Thoracic aorta (tissue), 2 donors: ENCODE data around the gene L1TD1. TPM values are rescaled to one million over a fixed set of nuclear protein-coding genes. Genes with fewer than 3 reads are reported as not detected.
"Not testable (repeated sequence)": the region's sequence is repeated elsewhere in the genome, so short reads cannot be mapped to it uniquely, and the experiment has no call there.

Experiments used
- ATAC-seq: fragments of 150-250 bp; one replicate; pipeline ENCODE4 v1.8.0; 2017; ENCODE audit warnings: low read depth; ENCODE audit not compliant: insufficient number of reproducible peaks, low FRiP score
- DNase-seq: peaks from one replicate; pipeline ENCODE4 v3.0.0-alpha.2; 2020; ENCODE audit warnings: low spot score
- H3K27ac ChIP-seq, 2 donors: fragments of 200-600 bp; sonication (generic); 1 replicate in 1 of 2; 2 replicates in 1 of 2; pipeline ENCODE4 v1.5.1; 2016; ENCODE audit warnings: mild to moderate bottlenecking in 2 of 2, moderate library complexity in 2 of 2
- H3K27me3 ChIP-seq: fragments of 200-600 bp; sonication (generic); replicated peaks from 2 replicates; pipeline ENCODE4 v1.6.0; 2016; ENCODE audit warnings: mild to moderate bottlenecking; ENCODE audit not compliant: insufficient read depth
- H3K36me3 ChIP-seq: fragments of 200-600 bp; sonication (generic); one replicate; pipeline ENCODE4 v1.5.1; 2016
- H3K4me1 ChIP-seq, 2 donors: fragments of 200-600 bp; sonication (generic); 1 replicate in 1 of 2; 2 replicates in 1 of 2; pipeline versions ENCODE4 v1.5.1 to v1.6.0; 2016; ENCODE audit warnings: low read depth in 2 of 2, mild to moderate bottlenecking in 1 of 2; ENCODE audit not compliant: control insufficient read depth in 1 of 2
- H3K4me3 ChIP-seq: fragments of 200-600 bp; sonication (generic); 2 replicates; pipeline ENCODE4 v1.5.1; 2016; ENCODE audit warnings: mild to moderate bottlenecking
- H3K9me3 ChIP-seq: fragments of 200-600 bp; sonication (generic); 2 replicates; pipeline ENCODE4 v1.5.1; 2016
- total RNA-seq, 2 donors: library from RNA; depleted of rRNA; stranded (reverse); fragments of >200 nt; gene quantifications; one replicate each; pipeline versions ENCODE4 v1.1.0 to v1.2.3, GENCODE V29; 2016
- TF ChIP-seq, protein P1 (sequence below): fragments of 200-600 bp; sonication (generic); IDR thresholded peaks from one replicate; pipeline ENCODE4 v1.5.1; 2019; ENCODE audit warnings: antibody characterized with exemption

Gene L1TD1, protein sequence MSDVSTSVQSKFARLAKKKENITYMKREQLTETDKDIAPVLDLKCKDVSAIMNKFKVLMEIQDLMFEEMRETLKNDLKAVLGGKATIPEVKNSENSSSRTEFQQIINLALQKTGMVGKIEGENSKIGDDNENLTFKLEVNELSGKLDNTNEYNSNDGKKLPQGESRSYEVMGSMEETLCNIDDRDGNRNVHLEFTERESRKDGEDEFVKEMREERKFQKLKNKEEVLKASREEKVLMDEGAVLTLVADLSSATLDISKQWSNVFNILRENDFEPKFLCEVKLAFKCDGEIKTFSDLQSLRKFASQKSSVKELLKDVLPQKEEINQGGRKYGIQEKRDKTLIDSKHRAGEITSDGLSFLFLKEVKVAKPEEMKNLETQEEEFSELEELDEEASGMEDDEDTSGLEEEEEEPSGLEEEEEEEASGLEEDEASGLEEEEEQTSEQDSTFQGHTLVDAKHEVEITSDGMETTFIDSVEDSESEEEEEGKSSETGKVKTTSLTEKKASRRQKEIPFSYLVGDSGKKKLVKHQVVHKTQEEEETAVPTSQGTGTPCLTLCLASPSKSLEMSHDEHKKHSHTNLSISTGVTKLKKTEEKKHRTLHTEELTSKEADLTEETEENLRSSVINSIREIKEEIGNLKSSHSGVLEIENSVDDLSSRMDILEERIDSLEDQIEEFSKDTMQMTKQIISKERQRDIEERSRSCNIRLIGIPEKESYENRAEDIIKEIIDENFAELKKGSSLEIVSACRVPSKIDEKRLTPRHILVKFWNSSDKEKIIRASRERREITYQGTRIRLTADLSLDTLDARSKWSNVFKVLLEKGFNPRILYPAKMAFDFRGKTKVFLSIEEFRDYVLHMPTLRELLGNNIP
- under 1 TPM in 1 of 2 donors, not detected in 1; 0.63 TPM for total RNA-seq

DNA sequence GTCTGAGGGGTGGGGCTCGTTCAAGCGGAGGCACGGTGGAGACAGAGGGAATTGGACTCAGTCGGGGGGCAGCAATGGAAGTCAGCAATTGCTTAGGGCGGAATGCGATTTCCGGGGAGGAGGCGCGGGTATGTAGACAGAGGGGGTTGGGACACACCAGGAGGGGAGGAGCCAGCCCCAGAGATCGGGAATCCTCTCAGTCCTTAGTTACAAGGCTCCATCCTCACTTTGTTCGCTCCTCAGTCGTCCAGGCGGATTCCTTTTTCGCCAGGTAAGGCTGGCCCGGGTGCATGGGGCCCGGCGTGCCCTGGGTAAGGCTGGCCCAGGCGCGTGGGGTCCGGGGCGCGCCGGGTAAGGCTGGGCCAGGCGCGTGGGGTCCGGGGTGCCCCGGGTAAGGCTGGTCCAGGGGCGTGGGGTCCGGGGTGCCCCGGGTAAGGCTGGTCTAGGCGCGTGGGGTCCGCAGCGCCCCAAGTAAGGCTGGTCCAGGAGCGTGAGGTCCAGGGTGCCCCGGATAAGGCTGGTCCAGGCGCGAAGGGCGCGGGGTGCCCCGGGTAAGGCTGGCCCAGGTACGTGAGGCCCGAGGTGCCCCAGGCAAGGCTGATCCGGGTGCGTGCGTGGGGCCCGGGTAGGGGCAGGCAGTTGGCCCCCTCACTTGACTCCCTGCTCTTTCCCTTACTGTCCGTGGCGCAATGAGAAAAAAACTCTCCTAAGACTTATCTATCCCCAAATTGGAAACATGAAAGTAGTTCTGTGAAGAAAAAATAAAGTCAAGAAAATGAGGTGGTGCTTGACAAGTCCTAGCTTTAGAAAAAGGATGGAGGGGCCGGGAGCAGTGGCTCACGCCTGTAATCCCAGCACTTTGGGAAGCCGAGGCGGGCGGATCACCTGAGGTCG lies at the start of gene L1TD1:
L1TD1 (plus strand) TSS at position 199 of the 894 bp plus-strand sequence. CDS start 11,780 bp downstream, outside the sequence.
- DNase-seq (no peak), ATAC-seq (no peak)
- H3K27ac ChIP-seq = no peak within 1 kb of the TSS
- no peaks in the 10 kb centered on the region for H3K36me3 ChIP-seq
- peaks cover 5% of the 10 kb centered on the region for H3K27me3 ChIP-seq
- H3K4me3 ChIP-seq = no peak within 1 kb of the TSS
- H3K9me3 ChIP-seq = no peaks in the 10 kb centered on the region
- no peaks in the 10 kb centered on the region for H3K4me1 ChIP-seq
- TF ChIP-seq, protein P1, sequence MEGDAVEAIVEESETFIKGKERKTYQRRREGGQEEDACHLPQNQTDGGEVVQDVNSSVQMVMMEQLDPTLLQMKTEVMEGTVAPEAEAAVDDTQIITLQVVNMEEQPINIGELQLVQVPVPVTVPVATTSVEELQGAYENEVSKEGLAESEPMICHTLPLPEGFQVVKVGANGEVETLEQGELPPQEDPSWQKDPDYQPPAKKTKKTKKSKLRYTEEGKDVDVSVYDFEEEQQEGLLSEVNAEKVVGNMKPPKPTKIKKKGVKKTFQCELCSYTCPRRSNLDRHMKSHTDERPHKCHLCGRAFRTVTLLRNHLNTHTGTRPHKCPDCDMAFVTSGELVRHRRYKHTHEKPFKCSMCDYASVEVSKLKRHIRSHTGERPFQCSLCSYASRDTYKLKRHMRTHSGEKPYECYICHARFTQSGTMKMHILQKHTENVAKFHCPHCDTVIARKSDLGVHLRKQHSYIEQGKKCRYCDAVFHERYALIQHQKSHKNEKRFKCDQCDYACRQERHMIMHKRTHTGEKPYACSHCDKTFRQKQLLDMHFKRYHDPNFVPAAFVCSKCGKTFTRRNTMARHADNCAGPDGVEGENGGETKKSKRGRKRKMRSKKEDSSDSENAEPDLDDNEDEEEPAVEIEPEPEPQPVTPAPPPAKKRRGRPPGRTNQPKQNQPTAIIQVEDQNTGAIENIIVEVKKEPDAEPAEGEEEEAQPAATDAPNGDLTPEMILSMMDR = no peak

DNA sequence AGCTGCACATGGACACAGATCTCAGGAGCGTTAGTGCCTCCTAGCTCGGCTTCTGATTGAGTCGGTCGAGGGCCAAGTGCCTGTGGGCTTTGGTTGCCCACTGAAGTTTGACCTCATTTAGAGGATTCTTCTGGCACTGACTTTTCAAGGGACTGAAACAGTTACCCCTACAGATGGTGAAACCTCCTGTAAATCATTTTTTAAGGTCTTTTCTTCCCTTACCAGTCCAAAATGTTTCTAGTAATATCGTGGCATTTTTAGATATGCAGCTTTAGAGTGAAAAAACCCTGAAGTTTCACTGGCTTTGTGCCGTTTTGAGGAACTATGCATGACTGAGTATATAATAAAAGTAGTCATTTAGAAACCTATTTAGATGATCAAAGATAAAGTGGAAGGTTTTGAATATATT lies 34.7 kb upstream of the L1TD1 start:
- H3K4me1 ChIP-seq = no peaks in the 10 kb centered on the region

DNA sequence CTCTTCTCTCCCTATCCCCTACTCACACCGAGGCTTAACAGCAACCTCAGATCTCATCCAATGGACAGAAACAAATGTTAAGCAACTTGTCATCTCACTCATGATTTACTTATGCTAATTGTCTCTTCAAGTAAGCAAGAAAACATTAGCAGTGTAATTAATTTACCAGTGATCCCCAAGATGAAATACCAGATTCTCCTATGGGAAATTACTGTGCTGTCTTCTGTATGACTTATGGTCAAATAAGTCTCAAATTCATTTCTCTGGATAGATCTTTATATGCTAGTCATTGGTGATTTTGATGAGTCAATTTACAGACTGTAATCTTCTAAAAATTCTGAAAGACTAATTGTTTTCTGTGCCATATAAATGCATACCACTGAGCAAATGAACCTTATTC lies 32.9 kb upstream of the L1TD1 start:
- Histone ChIP-seq H3K4me1 (no peaks in the 10 kb centered on the region), H3K4me3 (no peak overlapping the region), H3K36me3 (no peaks in the 10 kb centered on the region), H3K9me3 (no peaks in the 10 kb centered on the region), H3K27ac (no peak overlapping the region), H3K27me3 (no peaks in the 10 kb centered on the region)
- DNase-seq (no peak), ATAC-seq (no peak)
- TF ChIP-seq, protein P1 = no peak

More for the DNA sequence above, 34.7 kb upstream of the L1TD1 start:
- Histone ChIP-seq H3K36me3 (no peaks in the 10 kb centered on the region), H3K9me3 (no peaks in the 10 kb centered on the region), H3K27me3 (no peaks in the 10 kb centered on the region), H3K4me3 (no peak overlapping the region), H3K27ac (no peak overlapping the region)
- TF ChIP-seq, protein P1 = no peak
- ATAC-seq (no peak), DNase-seq (no peak)

- not testable (repeated sequence) for ATAC-seq, H3K27me3 ChIP-seq, DNase-seq, H3K27ac ChIP-seq, H3K4me3 ChIP-seq, H3K9me3 ChIP-seq, H3K36me3 ChIP-seq, H3K4me1 ChIP-seq
These were observed 24.3 kb upstream of the L1TD1 start for GRCh38 chr1:62170380-62170779.

GRCh38 chr1:62175568-62176179 lies 19.0 kb upstream of the L1TD1 start:
- Histone ChIP-seq H3K9me3 (no peaks in the 10 kb centered on the region), H3K27me3 (no peaks in the 10 kb centered on the region), H3K27ac (no peak overlapping the region), H3K4me3 (no peak overlapping the region), H3K36me3 (no peaks in the 10 kb centered on the region), H3K4me1 (no peaks in the 10 kb centered on the region)
- ATAC-seq (no peak), DNase-seq (no peak)
- TF ChIP-seq, protein P1 = peak; percentile 67
